CD4-positive, alpha-beta T cell (primary cell): ENCODE measurements around the gene KCNQ1. TPM values are rescaled to one million over a fixed set of nuclear protein-coding genes. Genes with fewer than 3 reads are reported as not detected.

Source experiments
- ATAC-seq: fragments of 200-7000 bp; cut with Tn5 transposase; one replicate; pipeline ENCODE4 v1.10.0; 2022; ENCODE audit warnings: mild to moderate bottlenecking; ENCODE audit not compliant: poor library complexity
- CTCF ChIA-PET: fragments of 350-600 bp; sonication (Branson Sonifier 250); formaldehyde crosslinking; loops from one replicate; lab custom pipeline; 2021; ENCODE audit warnings: antibody characterized with exemption, inconsistent platforms; lab: Charles Lee
- POLR2A ChIA-PET: fragments of 350-600 bp; sonication (Branson Sonifier 250); formaldehyde crosslinking; loops from one replicate; lab custom pipeline; 2021; ENCODE audit warnings: antibody characterized with exemption, inconsistent platforms; lab: Charles Lee
- DNase-seq, 14 experiments: peaks; one replicate each; pipeline ENCODE4 v3.0.0-alpha.2; 2013 to 2020; ENCODE audit warnings: mixed read lengths in 2 of 14
- H3K27ac ChIP-seq, 2 donors: one replicate each; pipeline versions ENCODE4 v1.5.1 to v1.7.0; 2013; ENCODE audit warnings: low read length in 2 of 2, low read depth in 1 of 2, mild to moderate bottlenecking in 1 of 2
- H3K27me3 ChIP-seq, 2 experiments: 1 replicate in 1 of 2; 2 replicates in 1 of 2; pipeline versions ENCODE4 v1.6.1 to v1.7.0; 2013; ENCODE audit warnings: low read length in 2 of 2, control low read depth in 1 of 2, mild to moderate bottlenecking in 1 of 2, moderate library complexity in 1 of 2; ENCODE audit not compliant: insufficient read depth in 2 of 2, control insufficient read depth in 1 of 2
- H3K36me3 ChIP-seq: one replicate; pipeline ENCODE4 v1.6.1; 2013; ENCODE audit warnings: low read length, control low read depth; ENCODE audit not compliant: insufficient read depth
- H3K4me1 ChIP-seq: one replicate; pipeline ENCODE4 v1.6.1; 2013; ENCODE audit warnings: low read length, control low read depth; ENCODE audit not compliant: insufficient read depth
- H3K4me3 ChIP-seq: one replicate; pipeline ENCODE4 v1.5.1; 2013; ENCODE audit warnings: mild to moderate bottlenecking, low read length, moderate library complexity
- H3K9me3 ChIP-seq, 2 experiments: 1 replicate in 1 of 2; 2 replicates in 1 of 2; pipeline versions ENCODE4 v1.6.1 to v1.7.0; 2013; ENCODE audit warnings: low read length in 2 of 2, mild to moderate bottlenecking in 2 of 2, control low read depth in 1 of 2, moderate library complexity in 1 of 2; ENCODE audit not compliant: control insufficient read depth in 1 of 2, insufficient read depth in 1 of 2
- H3K27ac Mint-ChIP-seq: one replicate; pipeline ENCODE4 v1.8.0; 2020; ENCODE audit warnings: mixed read lengths
- H3K27me3 Mint-ChIP-seq: one replicate; pipeline ENCODE4 v1.8.0; 2021; ENCODE audit warnings: mixed read lengths
- H3K36me3 Mint-ChIP-seq: one replicate; pipeline ENCODE4 v1.8.0; 2021; ENCODE audit warnings: low read depth, mixed read lengths
- H3K4me1 Mint-ChIP-seq: one replicate; pipeline ENCODE4 v1.8.0; 2021; ENCODE audit warnings: low read depth, mixed read lengths
- H3K4me3 Mint-ChIP-seq: one replicate; pipeline ENCODE4 v1.8.0; 2020; ENCODE audit warnings: mild to moderate bottlenecking, mixed read lengths
- H3K9me3 Mint-ChIP-seq: one replicate; pipeline ENCODE4 v1.8.0; 2020; ENCODE audit warnings: mixed read lengths
- CTCF ChIP-seq: fragments of 200-600 bp; IDR thresholded peaks from one replicate; pipeline ENCODE4 v1.8.0; 2022; ENCODE audit warnings: antibody characterized with exemption, mild to moderate bottlenecking
- intact Hi-C, 2 experiments: fragments of 100-400 bp; cut with DNase I in 1 of 2; cut with micrococcal nuclease in 1 of 2; formaldehyde crosslinking; loops; one replicate each; pipeline versions ENCODE4 v1.15.1 to v1.9.0; 2023 to 2025; cut with DNase I, micrococcal nuclease
- total RNA-seq, 174 experiments: library from RNA in 2 of 174; stranded (reverse) in 2 of 174; gene quantifications; one replicate each; pipeline ENCODE4 v1.2.3 and lab custom pipeline; 2021 to 2026

Gene KCNQ1
- total RNA-seq, 2 experiments from 2014 or later = 31.3 to 33.1 TPM

GRCh38 chr11:2459016-2459725 is 14.4 kb downstream of the KCNQ1 start:
- Histone ChIP-seq H3K4me1 (peaks cover 31% of the 10 kb centered on the region), H3K36me3 (no peaks in the 10 kb centered on the region), H3K4me3 (no peak overlapping the region), H3K9me3 (no peaks in the 10 kb centered on the region), H3K27me3 (no peaks in the 10 kb centered on the region), H3K27ac (no peak overlapping the region)
- intact Hi-C loops = no loop called here
- no peak for ATAC-seq
- no peak for TF ChIP-seq CTCF
- peaks cover 49% of the 10 kb centered on the region for H3K4me1 Mint-ChIP-seq
- H3K27ac Mint-ChIP-seq = no peak overlapping the region
- POLR2A ChIA-PET = interaction anchor here (0.9 kb wide), 1 partner anchor 12 kb away, joined by 3 read pairs; no protein-coding TSS in a partner anchor
- no peak for DNase-seq
- CTCF ChIA-PET = no interaction called here
- H3K9me3 Mint-ChIP-seq = no peaks in the 10 kb centered on the region
- no peak overlapping the region for H3K4me3 Mint-ChIP-seq
- no peaks in the 10 kb centered on the region for H3K27me3 Mint-ChIP-seq
- no peaks in the 10 kb centered on the region for H3K36me3 Mint-ChIP-seq

DNA sequence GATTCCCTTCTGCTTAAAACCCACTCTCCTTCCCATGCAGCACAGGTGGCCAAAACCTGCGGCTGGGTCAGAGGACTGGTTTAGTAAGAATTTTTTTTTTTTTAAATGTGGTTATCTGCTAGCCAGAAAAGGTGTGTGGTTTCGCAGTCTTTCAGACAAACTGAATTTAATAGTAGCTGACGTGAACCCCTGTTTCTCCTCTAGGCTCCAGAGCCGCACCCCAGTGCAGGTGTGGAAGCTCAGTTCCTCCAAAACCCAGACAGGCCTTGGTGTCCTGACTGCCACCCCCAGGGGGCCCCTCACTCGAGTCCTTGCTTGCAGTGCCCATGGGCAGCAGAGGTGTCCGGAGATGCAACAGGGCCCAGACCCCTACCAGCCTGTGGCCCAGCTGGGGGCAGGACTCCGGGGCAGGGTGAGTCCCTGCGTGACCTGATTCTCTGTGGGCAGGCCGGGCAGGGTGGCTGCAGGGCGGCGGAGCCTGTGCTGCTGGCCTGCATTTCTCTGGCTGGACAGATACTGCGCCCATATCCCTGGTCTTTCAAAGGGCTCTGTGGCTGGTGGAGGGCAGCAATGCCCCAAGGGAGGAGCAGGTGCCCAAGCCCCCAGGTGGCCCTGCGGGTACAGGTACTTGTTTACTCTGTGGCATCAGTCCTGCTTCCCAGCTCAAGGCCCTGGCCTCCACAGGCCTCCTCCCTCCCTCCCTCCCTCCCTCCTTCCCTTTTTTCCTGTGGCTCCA is 15.2 kb downstream of the KCNQ1 start:
- DNase-seq (no peak), ATAC-seq (no peak)
- Mint-ChIP-seq H3K27me3 (no peaks in the 10 kb centered on the region), H3K36me3 (no peaks in the 10 kb centered on the region), H3K4me1 (peaks cover 57% of the 10 kb centered on the region), H3K4me3 (no peak overlapping the region), H3K27ac (no peak overlapping the region), H3K9me3 (no peaks in the 10 kb centered on the region)
- ChIA-PET POLR2A (interaction anchor here (0.9 kb wide), 1 partner anchor 13 kb away, joined by 3 read pairs; no protein-coding TSS in a partner anchor), CTCF (no interaction called here)
- intact Hi-C loops = no loop called here
- Histone ChIP-seq H3K27me3 (no peaks in the 10 kb centered on the region), H3K9me3 (no peaks in the 10 kb centered on the region), H3K4me1 (peaks cover 37% of the 10 kb centered on the region), H3K4me3 (no peak overlapping the region), H3K27ac (no peak overlapping the region), H3K36me3 (no peaks in the 10 kb centered on the region)
- TF ChIP-seq CTCF = no peak

GRCh38 chr11:2460540-2461252 is 15.9 kb downstream of the KCNQ1 start:
- ChIA-PET POLR2A (no interaction called here), CTCF (no interaction called here)
- H3K4me1 ChIP-seq = peaks cover 43% of the 10 kb centered on the region
- peak in 1 of 14 experiments; percentile 1 for DNase-seq
- no peaks in the 10 kb centered on the region for H3K9me3 ChIP-seq
- no peak overlapping the region for H3K27ac ChIP-seq
- TF ChIP-seq CTCF = no peak
- H3K27me3 Mint-ChIP-seq = no peaks in the 10 kb centered on the region
- no peak for ATAC-seq
- peaks cover 54% of the 10 kb centered on the region for H3K4me1 Mint-ChIP-seq
- no peak overlapping the region for H3K27ac Mint-ChIP-seq
- no peak overlapping the region for H3K4me3 ChIP-seq
- H3K36me3 ChIP-seq = no peaks in the 10 kb centered on the region
- intact Hi-C loops = no loop called here
- H3K4me3 Mint-ChIP-seq = no peak overlapping the region
- no peaks in the 10 kb centered on the region for H3K9me3 Mint-ChIP-seq
- no peaks in the 10 kb centered on the region for H3K36me3 Mint-ChIP-seq
- H3K27me3 ChIP-seq = no peaks in the 10 kb centered on the region
